IPS-NIHi7 (cell line): ENCODE results near the gene HOXB2.

Experiments
- DNase-seq: peaks from one replicate; pipeline ENCODE4 v3.0.0; 2012; ENCODE audit warnings: mixed read lengths; ENCODE audit errors: extremely low spot score

Gene HOXB2

DNA sequence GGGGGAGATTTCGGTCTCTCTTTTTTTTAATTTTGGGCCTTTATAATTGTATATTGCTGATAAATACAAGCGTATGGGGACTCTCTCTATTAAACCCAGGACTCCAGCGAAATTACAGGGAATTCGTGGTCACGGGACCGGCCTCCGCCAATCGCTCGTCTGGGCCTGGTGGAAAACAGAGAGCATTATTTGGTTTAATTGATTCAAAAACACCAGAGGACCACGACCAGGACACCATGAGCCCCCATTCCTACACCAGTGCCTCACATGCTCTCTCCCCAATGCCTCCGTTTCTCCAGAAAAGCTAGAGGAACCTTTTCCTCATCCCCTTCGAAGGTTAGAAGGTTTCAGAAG is at the start of gene HOXB2:
Gene HOXB2, minus strand, starts transcription at position 88 of the 354 bp plus-strand sequence. CDS start 198 bp downstream, outside the sequence.
- no peak for DNase-seq

DNA sequence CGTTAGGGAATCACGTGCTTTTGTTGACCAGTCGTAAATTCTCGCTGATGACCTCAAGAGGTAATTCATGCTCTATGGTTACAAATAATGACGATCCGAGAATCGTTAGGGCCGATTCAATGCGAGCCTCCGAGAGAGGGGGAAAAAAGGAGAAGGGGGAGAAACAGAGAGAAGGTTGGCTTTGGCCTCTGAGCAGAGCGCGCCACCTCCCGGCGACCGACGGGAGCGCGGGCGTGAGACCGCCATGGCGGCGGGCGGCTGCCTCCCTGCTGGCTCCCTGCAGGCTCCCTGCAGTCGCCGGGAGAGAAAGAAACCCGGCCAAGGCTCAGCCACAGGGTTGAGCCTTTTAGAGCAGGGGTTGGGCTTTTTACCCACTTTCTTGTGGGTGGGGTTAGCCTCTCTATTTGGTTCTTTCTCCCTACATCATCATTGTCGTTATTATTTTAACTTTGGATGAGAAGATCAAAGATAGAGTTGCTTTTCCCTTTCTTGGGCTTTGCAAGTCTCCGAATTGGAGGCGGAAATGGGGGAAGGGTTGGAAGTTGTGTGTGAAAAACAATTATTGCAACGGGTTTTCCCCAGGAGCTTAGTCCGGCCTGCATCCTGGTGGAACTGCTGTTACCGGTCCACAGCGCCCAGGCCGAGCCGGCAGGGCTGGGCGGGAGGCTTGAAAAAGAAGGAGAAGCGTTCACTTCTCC is 49.1 kb upstream of the HOXB2 start:
- DNase-seq = peak; percentile 84

DNA sequence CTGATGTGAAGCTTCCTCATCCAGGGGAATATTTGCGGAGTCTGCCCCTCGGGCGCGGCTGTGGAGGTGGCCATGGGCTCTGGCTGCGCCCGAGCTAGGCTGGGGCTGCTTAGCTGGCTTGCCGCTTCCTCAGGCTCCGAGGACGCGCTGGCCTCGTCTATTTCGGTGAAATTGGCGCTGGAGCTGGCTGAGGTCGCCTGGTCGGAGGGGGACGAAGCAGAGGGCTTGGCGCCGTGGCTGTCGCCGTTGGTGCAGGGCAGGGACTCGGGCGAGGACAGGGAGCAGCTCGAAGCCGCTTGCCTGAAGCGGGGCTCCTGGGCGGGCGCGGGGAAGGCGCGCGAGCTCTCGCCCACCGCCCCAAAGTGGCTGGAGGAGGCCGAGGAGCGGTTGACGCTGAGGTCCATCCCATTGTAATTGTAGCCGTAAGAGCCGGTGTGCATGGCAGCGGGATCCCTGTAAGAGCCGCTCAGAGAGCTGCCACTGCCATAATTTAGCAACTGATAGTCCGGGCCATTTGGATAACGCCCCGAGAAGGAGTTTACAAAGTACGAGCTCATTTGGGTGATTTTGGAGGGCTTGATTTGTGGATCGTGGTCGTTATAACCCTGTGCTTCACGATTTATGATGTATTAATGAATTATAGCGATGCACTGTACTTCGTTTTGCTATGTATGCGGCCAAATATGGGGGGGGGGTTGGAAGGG is 48.4 kb upstream of the HOXB2 start, which contains the start of gene HOXB5:
Gene HOXB5, minus strand, starts transcription at position 654 of the 704 bp plus-strand sequence. Its CDS starts 97 bp downstream, at position 557.
- DNase-seq = no peak

DNA sequence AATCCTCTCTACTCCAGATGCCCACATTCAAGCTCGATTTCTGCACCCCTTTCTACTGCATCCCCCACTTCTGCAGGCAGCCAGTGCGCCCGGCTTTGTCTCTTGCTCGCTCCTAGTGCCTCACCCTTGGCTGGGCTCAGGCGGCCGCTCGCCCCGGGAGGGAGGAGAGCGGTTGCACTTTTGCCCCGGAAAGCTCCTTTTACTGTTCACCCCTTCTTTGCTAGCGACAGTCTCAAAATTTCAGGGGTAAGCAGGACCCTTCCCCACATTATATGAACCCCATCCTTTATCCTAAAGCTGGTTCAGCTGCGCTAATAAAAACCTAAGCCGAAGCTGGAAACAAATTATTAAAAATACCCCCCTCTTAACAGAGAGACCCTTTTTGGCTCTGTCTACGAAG is 47.7 kb upstream of the HOXB2 start:
- no peak for DNase-seq

DNA sequence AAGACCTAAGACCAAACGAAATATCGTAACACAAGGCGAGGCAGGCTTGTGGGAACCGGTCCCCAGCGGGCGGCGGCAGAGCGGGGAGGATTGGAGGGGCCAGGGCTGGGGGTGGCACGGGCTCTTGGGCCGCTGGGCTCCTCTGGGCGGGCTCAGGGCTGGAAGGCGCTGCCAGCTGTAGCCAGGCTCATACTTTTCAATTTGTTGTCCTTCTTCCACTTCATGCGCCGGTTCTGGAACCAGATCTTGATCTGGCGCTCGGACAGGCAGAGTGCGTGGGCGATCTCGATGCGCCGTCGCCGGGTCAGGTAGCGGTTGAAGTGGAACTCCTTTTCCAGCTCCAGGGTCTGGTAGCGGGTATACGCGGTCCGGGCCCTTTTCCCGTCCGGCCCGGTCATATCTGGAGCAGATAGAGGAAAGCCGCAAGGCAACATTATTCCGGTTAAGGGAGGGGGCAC is 47.2 kb upstream of the HOXB2 start:
- no peak for DNase-seq

DNA sequence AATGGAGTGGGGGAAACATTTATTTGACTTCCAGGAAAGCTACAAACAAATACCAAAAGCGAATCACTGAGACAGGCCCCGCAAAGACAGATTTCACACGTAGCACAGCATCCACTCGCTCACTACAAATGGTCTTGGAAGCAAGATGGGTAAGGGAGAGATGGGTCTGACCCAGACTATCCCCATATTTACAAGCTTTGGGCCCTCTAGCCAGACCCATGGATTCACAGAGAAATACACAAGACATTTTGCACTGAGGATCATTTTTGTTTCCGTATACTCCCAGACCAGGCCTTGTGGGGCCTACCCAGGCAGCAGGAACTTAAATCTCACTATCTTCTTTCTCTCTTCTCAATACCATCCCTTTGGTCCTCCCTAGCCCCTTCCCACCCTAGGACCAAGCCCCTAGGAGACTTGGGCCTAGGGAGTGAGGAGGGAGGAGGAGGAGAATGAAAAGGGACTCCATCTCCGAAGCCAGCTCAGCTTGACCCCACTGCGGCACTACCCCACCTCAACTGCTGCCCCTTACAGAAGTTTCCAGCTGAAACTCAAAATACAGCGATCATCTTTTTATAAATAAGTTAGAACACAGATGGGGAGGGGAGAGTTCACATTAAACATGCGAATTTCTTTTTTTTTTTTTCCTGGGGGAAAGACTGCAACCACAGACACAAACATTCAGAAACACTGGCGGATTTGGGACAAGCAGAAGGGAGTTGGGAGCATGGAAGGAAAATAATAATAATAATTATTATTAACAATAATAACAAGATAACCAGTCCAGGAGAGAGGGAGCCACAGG is 46.5 kb upstream of the HOXB2 start:
- no peak for DNase-seq

DNA sequence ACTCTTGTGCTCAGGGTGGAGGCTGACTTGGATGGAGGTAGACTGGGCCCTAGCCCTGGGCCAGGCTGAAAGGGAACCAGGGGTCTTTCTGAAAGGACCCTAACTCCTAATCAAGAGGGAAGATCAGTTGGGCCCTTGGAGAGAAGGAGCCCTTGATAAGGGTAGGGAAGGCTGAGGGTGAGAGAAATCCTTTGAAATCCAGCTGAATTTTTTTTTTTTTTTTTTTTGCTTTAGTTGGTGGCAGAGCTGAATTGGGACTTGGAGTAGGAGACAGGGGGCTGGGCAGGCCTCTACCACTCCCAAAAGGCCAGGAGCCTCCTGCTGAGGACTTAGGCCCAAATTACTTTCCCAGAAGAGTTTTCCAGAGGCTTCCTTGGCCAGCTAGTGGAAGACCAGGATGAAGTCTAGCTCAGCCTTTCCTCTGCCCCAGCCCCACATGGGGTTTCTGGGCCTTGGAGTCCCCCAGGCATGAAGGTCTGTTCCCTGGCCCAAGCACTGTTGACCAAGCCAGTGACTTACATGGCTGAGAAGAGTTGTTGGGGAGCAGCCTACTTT is 45.8 kb upstream of the HOXB2 start:
- DNase-seq = no peak

DNA sequence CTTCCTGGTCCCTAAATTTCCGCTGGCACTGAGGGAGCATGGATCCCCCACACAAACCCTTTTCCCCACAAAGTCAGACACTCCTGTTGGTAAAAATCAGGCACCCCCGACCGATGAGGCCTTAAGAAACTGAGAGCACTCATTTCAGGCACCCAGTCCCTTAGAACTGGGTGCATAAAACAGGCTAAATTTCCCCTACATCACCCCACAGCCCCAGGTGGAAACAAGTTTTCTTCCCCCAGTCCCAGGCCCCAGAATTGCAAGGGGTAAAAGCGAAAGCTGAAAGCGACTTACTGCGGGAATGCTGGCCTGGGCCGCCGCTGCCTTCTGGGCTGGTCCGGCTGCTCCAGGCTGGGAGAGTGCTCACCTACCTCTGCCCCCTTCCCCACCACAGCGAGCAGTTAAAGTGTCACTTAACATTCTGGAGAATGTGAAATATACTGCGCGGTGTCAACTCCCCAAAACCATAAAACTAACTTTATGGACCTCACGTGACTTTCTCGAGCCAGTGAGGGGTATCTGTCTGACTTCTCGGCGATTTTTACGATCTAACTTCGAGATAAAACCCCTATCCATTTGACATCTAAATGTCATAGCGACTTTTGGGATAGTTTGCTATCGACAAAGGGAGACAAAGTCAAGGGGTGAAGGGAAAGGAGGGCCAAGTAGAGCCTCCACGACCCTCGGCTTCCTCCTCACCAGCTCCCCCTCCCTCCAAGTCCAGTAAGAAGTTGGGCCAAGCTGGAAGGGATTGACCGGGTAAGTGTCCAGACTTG is 45.1 kb upstream of the HOXB2 start, which contains the start of gene HOXB3:
Gene HOXB3, minus strand, starts transcription at position 411 of the 776 bp plus-strand sequence. CDS start 37,767 bp downstream, outside the sequence.
- no peak for DNase-seq

DNA sequence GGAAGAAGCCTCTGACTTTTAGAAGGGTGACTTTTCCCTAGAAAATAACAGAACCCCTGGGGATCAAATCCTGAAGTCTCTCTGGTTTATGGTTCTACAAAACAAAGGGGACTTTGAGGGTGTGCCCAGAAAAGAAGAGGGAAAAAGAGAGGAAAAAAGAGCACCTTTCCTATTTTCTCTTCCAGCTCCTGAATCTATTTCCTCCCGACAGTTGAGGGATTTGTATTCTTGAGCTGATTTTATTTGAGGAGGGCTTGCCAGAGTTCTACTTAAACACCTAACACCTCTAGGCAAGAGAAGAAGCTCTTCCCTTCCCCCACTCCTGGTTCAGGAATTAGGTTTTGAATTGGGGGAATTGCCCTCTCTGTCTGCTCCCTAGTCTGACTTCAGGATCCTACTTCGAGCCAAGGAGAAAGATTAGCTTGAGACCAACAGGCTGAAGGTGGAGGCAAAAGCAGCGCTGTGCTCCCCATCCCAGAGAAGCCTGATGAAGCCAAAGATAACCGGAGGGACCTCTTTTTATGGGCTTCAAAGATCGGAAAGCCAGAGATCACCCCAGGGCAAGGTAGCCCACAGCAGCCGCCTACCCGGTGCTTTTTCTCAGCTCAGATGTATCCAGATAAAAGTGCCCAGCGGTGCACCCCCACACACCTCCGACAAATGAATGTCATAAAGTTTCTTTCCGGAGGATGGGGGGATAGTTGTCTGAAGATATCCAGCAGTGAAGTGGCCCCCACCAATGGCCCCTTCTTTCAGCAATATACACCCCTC is 44.3 kb upstream of the HOXB2 start:
- DNase-seq = no peak

DNA sequence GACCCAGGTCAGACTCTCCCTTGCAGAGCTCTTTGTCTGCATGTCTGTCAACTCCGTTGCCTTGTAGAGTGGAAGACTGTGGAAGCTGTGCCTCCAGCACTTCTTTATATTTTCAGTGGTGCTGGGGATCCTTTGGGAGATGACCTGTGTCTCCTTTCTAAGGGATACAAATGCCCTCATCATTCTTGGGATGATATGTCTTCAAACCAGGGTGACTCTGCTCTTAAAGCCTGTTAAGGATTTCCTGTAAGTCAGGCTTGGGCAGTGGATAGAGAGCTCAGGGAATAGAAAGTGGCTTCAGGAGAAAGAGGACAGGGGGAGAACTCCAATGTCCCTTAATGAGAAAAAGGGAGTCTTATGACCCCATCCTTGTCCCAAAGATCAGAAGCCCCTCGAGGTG is 43.6 kb upstream of the HOXB2 start:
- DNase-seq = no peak

DNA sequence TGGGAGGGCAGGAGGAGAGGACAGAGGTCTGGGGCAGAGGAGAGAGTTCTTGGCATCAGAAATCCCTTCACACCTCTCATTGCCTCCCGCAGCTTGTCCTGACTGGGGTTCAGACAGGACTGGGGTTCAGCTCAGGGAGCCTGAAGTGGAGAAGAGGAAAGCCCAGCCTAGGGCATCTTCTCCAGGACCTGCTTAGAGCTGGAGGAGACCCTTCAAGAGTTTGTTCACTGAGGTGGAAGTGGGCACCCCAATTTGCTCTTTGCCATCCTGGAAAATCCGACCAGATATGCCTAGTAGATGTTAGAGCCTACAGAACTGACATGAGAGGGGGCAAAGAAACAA is 43.1 kb upstream of the HOXB2 start:
- no peak for DNase-seq

DNA sequence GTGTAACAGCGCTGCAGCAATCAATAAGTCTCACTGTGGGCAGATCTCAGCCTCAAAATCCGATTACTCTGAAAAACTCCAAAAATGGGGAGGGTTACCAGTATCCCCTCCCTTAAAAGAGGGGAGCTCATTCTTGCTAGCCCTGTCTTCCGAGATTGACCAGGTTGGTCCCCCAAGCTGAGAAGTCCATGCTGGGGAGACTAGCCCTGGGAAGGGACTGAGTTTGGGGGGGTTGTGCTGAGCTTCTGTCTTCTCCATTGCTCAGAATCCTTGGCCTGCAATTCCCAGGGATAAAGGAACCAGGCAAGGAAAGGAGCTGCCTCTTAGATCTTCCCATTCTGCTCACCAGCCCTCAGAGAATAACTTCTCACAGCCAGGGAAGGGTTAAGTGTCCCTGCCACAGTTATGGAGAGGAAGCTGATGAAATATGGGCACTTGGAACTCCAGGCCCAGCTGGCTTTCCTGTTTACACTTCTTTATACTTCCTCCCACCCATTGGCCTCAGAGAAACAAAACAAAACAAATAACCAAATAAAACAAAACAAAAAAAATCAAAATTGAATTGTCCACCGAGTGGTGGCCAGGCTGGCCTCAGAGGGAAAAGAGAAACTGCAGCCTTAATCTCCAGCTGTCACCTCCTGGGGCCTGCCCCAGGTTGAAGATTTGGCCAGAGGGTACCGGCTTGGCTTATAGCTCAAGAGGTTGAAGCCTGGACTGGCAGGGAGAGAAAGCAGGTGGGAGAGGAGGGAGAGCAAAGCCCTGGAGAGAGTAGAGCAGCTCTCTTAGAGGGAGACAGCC is 42.6 kb upstream of the HOXB2 start:
- DNase-seq = no peak

DNA sequence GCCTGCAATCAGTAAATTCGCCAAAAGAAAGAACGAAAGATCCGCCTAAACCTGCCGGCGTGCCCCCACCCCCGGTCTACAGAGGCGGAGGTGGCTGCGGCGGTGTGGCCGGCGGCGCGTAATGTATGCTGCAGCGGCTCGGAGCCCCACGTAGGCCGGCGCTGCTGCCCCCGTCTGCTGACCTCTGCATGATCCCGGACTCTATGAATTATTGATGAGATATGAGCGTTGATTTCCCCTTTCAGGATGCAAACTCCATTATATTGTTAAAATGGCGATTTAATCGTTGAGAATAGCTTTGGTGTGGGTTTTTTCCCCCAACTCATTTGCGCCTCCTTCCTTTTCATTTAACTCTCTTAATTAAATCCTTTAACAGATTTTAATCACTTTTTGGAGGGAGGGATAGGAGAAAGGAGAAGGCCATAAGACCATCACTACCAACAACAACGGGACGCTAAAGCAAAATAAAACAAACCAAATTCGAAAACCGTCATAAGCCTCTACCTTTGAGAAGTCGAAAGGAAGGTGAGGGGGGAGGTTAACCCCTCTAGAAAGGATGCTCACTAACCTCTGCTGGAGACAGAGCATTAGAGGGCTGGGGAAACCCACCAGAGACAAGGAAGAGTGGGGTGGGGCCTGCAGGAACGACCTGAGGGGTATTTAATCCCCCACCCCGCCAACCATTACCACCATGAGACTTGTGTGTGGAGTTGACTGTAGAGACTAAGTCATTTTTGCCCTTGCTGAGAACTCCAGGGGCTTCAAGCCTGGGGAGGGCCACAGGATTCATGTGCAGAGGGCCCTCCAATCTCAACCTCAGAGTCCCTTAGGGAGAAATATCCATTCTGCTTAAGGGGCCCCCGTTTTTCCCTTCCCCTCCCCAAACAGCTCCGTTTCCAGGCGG is 41.7 kb upstream of the HOXB2 start:
- DNase-seq = no peak

DNA sequence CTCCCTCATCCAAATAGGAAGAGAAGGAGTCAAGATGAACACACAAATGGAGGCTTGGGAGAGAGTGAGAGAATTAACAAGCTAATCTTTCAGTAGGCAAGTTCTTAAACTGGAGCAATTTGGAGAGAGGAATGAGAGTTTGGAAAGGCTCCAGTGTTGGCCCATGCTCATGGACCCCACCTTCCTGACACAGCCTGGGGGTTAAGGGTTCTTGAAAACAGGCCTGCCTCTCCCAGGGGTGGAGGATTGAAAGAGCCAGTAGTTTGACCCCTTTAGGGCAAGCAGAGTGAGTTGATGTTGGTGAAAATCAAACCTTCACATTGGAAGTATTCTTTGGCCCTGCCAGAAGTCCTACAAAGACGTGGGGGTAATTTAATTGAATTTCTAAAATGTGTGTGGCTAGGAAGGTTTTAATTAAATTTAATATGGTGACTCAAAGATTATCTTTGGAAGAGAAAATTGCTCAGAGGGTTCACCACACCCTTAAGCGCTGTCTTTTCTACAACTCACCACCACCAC is 39.4 kb upstream of the HOXB2 start:
- DNase-seq = no peak

DNA sequence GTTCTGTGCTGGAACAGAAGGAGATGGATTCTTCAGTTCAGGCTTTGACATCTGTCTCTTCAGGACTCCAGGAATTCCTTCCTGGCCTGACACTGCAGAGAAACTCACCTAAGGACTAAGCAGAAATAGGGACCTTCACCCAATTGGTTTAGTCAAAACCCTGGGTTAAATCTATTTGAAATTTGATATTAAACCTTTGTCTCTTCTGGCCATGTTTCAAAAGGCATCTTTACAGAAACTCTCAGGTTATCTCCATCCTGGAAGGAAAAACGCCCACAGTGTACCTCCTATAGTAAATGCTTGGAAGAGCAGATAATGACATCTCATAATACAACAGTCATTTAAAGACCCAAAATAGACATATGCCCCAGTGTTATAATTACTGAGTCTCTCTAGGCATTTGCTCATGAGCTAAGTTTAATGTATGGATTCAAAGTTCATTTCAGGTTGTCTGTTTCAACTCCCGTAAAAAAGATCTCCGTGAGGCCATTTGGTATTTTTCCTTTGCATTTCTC is 38.9 kb upstream of the HOXB2 start:
- DNase-seq = no peak

DNA sequence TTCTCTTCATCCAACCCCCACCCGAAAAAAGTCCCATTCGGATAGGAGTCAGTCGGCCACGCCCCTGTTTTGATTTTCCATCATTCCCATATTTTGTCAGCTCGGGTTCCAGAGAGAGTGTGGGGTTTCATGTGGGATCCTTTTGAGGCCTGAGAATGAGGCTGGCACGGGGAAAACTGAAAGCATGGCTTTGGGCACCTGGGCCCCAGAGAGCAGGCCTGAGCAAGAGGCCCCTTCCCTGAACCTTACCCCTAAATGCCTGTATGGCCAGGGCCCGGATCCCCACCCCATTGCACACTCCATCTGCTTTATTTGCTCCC is 37.8 kb upstream of the HOXB2 start:
- no peak for DNase-seq

DNA sequence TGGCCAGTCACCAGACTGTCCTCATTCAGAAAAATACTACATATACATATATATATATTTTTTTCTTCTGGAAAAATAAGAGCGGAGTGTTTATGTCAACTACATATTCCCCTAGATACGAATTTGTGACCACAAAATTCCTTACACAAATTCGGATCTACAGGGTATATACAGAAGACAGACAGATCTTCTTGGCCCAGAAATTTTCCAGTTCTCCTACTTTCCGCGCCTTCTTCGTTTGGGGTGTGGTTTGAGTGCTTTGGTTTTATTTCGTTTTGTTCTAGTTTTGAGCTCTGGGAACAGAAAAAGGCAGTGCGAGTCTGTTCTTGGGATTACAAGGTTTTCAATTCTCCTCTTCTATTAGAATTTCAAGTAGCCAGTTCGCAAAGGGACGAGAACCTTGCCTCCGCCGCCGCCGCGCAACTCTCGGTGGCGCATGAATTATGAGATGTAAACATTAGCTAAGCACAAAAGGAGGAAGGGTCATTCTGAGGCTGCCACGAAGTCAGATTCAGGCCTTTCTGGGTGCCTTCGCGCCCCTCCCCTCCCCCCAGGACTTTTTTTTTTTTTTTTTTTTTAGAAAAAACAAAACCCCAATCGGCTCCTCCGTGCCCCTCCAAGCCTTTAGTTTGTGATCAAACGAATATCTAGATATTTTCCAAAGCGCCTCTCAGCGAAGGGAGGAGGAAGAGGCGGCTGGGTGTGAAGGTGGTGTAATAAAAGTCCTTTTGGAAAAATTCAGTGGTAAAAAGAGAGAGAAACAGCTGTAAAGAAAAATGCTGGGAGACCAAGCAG is 35.0 kb upstream of the HOXB2 start:
- no peak for DNase-seq

DNA sequence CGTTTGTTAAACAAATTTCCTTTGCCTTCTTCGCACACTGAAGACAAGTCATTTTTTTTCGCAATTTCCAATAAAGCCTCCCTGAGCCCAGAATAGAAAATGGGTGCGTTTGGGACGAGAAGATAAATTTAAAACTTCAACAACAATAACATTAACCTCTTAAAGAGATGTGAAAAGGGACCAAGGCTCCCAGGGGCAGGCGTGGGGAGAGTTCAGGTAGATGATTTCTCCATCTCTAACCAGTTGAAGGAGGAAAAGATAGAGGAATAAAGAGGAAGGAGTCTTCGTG is 34.5 kb upstream of the HOXB2 start:
- no peak for DNase-seq
